ENCODE measurements around the gene PXDN. TPM values are rescaled to one million over a fixed set of nuclear protein-coding genes. Genes with fewer than 3 reads are reported as not detected.

Gene PXDN
- total and polyA plus RNA-seq, 2 of the 13 experiments (the other 11 are each of a cell fraction or from before 2014, with no cell fraction given), result not detected

GRCh38 chr2:1642993-1643619 lies 101.2 kb downstream of the PXDN start:
- H3K9ac ChIP-seq (ENCODE audit: insufficient read depth, low read depth, low read length), result no peak overlapping the region
- no peak for FAIRE-seq
- ChIA-PET CTCF (ENCODE audit: low intra/inter-chr PET ratio, low total read pairs) (no interaction called here), POLR2A (no interaction called here)
- H3K4me3 ChIP-seq (replicated peaks in 1 of 3; ENCODE audit: insufficient read depth in 1 of 3, low read depth in 2 of 3, low read length in 3 of 3), result no peak overlapping the region
- H3K27ac ChIP-seq (ENCODE audit: extremely low read length, insufficient read depth, low read length), result no peak overlapping the region
- no peaks in the 10 kb centered on the region; the same call in 1 of the 2 replicates for H4K20me1 ChIP-seq (ENCODE audit: insufficient read depth, low read length)
- in situ Hi-C loops (cut with HindIII; ENCODE audit: extremely low pct_ligation_motif_present, low pct_unique_long_range_greater_than_20kb) (no loop called here), intact Hi-C loops (cut with micrococcal nuclease; ENCODE audit: unreplicated experiment) (no loop called here)
- H3K79me2 ChIP-seq (ENCODE audit: insufficient read depth, low read length), result no peaks in the 10 kb centered on the region
- no peak for TF ChIP-seq SOX5 (CRISPR knock-in tag; IDR thresholded peaks at IDR 0.05; ENCODE audit: borderline replicate concordance)
- no peak for TF ChIP-seq CBFB (CRISPR knock-in tag; IDR thresholded peaks at IDR 0.05)
- TF ChIP-seq NFE2L1 (CRISPR knock-in tag; IDR thresholded peaks at IDR 0.05; ENCODE audit: borderline replicate concordance), result no peak
- TF ChIP-seq IRX3 (CRISPR knock-in tag; IDR thresholded peaks at IDR 0.05; ENCODE audit: borderline replicate concordance, low read depth), result no peak
- no peak for TF ChIP-seq NRL (CRISPR knock-in tag; IDR thresholded peaks at IDR 0.05; ENCODE audit: borderline replicate concordance)
- TF ChIP-seq ATF1 (CRISPR knock-in tag; IDR thresholded peaks at IDR 0.05), result no peak
- TF ChIP-seq ZNF839 (CRISPR knock-in tag; IDR thresholded peaks at IDR 0.05; ENCODE audit: borderline replicate concordance), result no peak
- TF ChIP-seq ZIK1 (CRISPR knock-in tag; IDR thresholded peaks at IDR 0.05; ENCODE audit: borderline replicate concordance, low read depth), result no peak
- TF ChIP-seq ARID4A (CRISPR knock-in tag; IDR thresholded peaks at IDR 0.05; ENCODE audit: borderline replicate concordance), result no peak
- TF ChIP-seq ZNF331 (CRISPR knock-in tag; IDR thresholded peaks at IDR 0.05), result no peak
- no peak for TF ChIP-seq CREBL2 (CRISPR knock-in tag; IDR thresholded peaks at IDR 0.05; ENCODE audit: borderline replicate concordance)
- no peak for TF ChIP-seq SIX1 (CRISPR knock-in tag; IDR thresholded peaks at IDR 0.05; ENCODE audit: borderline replicate concordance)
- no peak for TF ChIP-seq ZNF230 (CRISPR knock-in tag; IDR thresholded peaks at IDR 0.05)
- TF ChIP-seq ZNF816 (CRISPR knock-in tag; IDR thresholded peaks at IDR 0.05; ENCODE audit: borderline replicate concordance), result no peak
- TF ChIP-seq CEBPZ (IDR thresholded peaks at IDR 0.05; ENCODE audit: low read length), result no peak
- no peak for TF ChIP-seq CENPBD1 (CRISPR knock-in tag; IDR thresholded peaks at IDR 0.05; ENCODE audit: borderline replicate concordance, low read depth)
- no peak for TF ChIP-seq ZNF451 (CRISPR knock-in tag; IDR thresholded peaks at IDR 0.05)
- H2AFZ ChIP-seq (ENCODE audit: low read length), result no peak overlapping the region
- DNase-seq (ENCODE audit: low spot score), result no peak
- peaks cover 11 to 47% of the 10 kb centered on the region in 2 experiments for H3K27me3 ChIP-seq (ENCODE audit: control insufficient read depth in 1 of 2, insufficient read depth in 2 of 2, low read length in 2 of 2)
- no peaks in the 10 kb centered on the region for H3K4me1 ChIP-seq (ENCODE audit: insufficient read depth, low read length)
- ATAC-seq, result no peak
- WGBS (ENCODE audit: low lambda C conversion rate), result 63% methylated on average over 19 of the region's 19 CpGs
- no TSS peak for BruUV-seq (replicated peaks)
- no peaks in the 10 kb centered on the region for H3K9me3 ChIP-seq (ENCODE audit: low read length)
- no peak overlapping the region for H3K4me2 ChIP-seq (ENCODE audit: low read depth, low read length)
- H3K36me3 ChIP-seq (replicated peaks in 1 of 2; ENCODE audit: control insufficient read depth in 1 of 2, insufficient read depth in 2 of 2, low read length in 2 of 2), result no peaks in the 10 kb centered on the region
